ENCODE measurements around the gene SLC5A8.

- TF ChIP-seq MEIS1 (CRISPR knock-in tag; IDR thresholded peaks at IDR 0.05; ENCODE audit: borderline replicate concordance), result no peak
- TF ChIP-seq ZBTB7A (tag by site-specific recombination; IDR thresholded peaks at IDR 0.05; ENCODE audit: low read depth), result no peak
Observed at GRCh38 chr12:101221301-101221700, 11.3 kb upstream of the SLC5A8 start.
